Measurements from ENCODE around the gene ASB18.

DNA sequence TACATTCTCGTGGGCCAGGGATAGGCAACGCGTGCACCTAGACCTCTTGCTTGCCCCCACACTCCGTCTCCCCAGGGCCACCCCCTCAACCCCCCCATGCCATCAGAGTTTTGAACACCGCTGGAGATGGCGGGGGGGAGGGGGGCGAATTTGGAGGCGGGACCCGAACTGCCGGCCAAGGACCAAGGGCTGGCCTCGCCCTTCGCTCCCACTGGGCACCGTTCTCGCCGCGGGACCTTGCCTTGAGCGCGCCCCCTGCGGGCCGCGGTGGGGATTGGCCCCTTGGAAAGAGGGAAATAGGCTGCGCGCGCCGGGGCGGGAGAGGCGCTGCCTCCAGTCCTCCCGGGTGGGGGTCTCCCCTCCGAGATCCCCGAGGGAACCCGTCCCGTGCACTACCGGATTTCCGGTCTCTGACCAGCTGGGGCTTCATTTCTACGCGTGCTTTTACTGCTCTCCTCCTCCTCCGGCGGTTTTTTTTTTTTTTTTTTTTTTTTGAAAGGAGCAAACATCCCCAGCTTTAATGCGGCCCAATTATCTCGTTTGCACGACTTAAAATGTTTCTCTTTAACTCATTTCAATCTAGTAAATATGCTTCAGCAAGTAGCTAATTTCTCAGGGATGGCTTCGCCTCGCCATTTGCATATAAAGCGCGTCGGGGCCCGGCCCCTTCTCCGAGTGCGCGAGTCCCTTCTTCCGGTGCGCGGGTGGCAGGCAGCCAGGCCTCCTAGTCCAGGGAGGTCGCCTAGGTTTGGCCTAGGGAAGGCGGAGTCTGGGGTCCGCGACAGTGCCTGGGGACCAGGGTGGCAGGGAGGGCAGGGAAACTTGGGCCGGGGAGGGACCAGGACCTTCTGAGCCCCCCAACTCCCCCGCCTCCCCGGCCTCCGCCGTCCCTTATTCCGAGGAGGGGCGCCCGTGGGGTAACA, 86.0 kb downstream of the ASB18 start:
- TF ChIP-seq ZFP3 (tag by site-specific recombination; IDR thresholded peaks at IDR 0.05; ENCODE audit: low read depth) (no peak), GLI4 (tag by site-specific recombination; IDR thresholded peaks at IDR 0.05) (no peak), ZNF335 (tag by site-specific recombination; conservative IDR thresholded peaks at IDR 0.05) (no peak), ZNF274 (IDR thresholded peaks at IDR 0.05; ENCODE audit: low read length) (no peak), ZNF274 (tag by site-specific recombination; IDR thresholded peaks at IDR 0.05; ENCODE audit: borderline replicate concordance) (no peak), ZNF155 (tag by site-specific recombination; IDR thresholded peaks at IDR 0.05) (no peak), ZNF549 (tag by site-specific recombination; IDR thresholded peaks at IDR 0.05) (no peak), ZBTB21 (tag by site-specific recombination; IDR thresholded peaks at IDR 0.05) (no peak), ZNF561 (tag by site-specific recombination; IDR thresholded peaks at IDR 0.05; ENCODE audit: borderline replicate concordance) (no peak), SP2 (tag by site-specific recombination; IDR thresholded peaks at IDR 0.05) (no peak), ZNF792 (tag by site-specific recombination; IDR thresholded peaks at IDR 0.05) (no peak), ZEB2 (tag by site-specific recombination; IDR thresholded peaks at IDR 0.05) (no peak)
- TF ChIP-seq, protein P1, sequence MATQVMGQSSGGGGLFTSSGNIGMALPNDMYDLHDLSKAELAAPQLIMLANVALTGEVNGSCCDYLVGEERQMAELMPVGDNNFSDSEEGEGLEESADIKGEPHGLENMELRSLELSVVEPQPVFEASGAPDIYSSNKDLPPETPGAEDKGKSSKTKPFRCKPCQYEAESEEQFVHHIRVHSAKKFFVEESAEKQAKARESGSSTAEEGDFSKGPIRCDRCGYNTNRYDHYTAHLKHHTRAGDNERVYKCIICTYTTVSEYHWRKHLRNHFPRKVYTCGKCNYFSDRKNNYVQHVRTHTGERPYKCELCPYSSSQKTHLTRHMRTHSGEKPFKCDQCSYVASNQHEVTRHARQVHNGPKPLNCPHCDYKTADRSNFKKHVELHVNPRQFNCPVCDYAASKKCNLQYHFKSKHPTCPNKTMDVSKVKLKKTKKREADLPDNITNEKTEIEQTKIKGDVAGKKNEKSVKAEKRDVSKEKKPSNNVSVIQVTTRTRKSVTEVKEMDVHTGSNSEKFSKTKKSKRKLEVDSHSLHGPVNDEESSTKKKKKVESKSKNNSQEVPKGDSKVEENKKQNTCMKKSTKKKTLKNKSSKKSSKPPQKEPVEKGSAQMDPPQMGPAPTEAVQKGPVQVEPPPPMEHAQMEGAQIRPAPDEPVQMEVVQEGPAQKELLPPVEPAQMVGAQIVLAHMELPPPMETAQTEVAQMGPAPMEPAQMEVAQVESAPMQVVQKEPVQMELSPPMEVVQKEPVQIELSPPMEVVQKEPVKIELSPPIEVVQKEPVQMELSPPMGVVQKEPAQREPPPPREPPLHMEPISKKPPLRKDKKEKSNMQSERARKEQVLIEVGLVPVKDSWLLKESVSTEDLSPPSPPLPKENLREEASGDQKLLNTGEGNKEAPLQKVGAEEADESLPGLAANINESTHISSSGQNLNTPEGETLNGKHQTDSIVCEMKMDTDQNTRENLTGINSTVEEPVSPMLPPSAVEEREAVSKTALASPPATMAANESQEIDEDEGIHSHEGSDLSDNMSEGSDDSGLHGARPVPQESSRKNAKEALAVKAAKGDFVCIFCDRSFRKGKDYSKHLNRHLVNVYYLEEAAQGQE (tag by site-specific recombination; IDR thresholded peaks at IDR 0.05) = no peak
- TF ChIP-seq, protein P2, sequence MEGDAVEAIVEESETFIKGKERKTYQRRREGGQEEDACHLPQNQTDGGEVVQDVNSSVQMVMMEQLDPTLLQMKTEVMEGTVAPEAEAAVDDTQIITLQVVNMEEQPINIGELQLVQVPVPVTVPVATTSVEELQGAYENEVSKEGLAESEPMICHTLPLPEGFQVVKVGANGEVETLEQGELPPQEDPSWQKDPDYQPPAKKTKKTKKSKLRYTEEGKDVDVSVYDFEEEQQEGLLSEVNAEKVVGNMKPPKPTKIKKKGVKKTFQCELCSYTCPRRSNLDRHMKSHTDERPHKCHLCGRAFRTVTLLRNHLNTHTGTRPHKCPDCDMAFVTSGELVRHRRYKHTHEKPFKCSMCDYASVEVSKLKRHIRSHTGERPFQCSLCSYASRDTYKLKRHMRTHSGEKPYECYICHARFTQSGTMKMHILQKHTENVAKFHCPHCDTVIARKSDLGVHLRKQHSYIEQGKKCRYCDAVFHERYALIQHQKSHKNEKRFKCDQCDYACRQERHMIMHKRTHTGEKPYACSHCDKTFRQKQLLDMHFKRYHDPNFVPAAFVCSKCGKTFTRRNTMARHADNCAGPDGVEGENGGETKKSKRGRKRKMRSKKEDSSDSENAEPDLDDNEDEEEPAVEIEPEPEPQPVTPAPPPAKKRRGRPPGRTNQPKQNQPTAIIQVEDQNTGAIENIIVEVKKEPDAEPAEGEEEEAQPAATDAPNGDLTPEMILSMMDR (tag by site-specific recombination; IDR thresholded peaks at IDR 0.05) = no peak
